Large intestine (tissue), 3 donors: Measurements from ENCODE around the gene GUK1. TPM values are rescaled to one million over a fixed set of nuclear protein-coding genes. Genes with fewer than 3 reads are reported as not detected.

ENCODE experiments used
- DNase-seq, 2 donors: peaks; one replicate each; pipeline versions ENCODE4 v3.0.0 to v3.0.0-alpha.2; 2013
- H3K27ac ChIP-seq: one replicate; pipeline ENCODE4 v1.5.1; 2013; ENCODE audit warnings: low read length
- H3K27me3 ChIP-seq: 2 replicates; pipeline ENCODE4 v1.6.1; 2013; ENCODE audit warnings: low read length; ENCODE audit not compliant: control insufficient read depth, insufficient read depth
- H3K36me3 ChIP-seq: 2 replicates; pipeline ENCODE4 v1.6.1; 2013; ENCODE audit warnings: low read length; ENCODE audit not compliant: control insufficient read depth, insufficient read depth
- H3K4me1 ChIP-seq: one replicate; pipeline ENCODE4 v1.6.1; 2013; ENCODE audit warnings: low read length; ENCODE audit not compliant: control insufficient read depth, insufficient read depth
- H3K4me3 ChIP-seq: one replicate; pipeline ENCODE4 v1.5.1; 2013; ENCODE audit warnings: low read length
- H3K9me3 ChIP-seq: one replicate; pipeline ENCODE4 v1.6.1; 2013; ENCODE audit warnings: mild to moderate bottlenecking, low read depth, low read length, moderate library complexity; ENCODE audit not compliant: control insufficient read depth
- WGBS: methylation state at CpG from one replicate; pipeline ENCODE4 v1.1.5; 2013; ENCODE audit warnings: low lambda C conversion rate; ENCODE audit not compliant: insufficient coverage; 5-methylcytosine and 5-hydroxymethylcytosine counted together
- polyA plus RNA-seq: library from polyadenylated mRNA; unstranded; fragments of 120-200 nt; gene quantifications from one replicate; pipeline ENCODE4 v1.2.1, GENCODE V29; 2013

Gene GUK1
- polyA plus RNA-seq, 1 donor: 397 TPM

- Histone ChIP-seq H3K36me3 (peaks cover 33% of the 10 kb centered on the region), H3K9me3 (no peaks in the 10 kb centered on the region), H3K27ac (peak overlapping the region; percentile 77), H3K27me3 (no peaks in the 10 kb centered on the region), H3K4me3 (no peak overlapping the region), H3K4me1 (peaks cover 45% of the 10 kb centered on the region)
- WGBS: 100% methylated on average over 1 of the region's 7 CpGs
- no peak for DNase-seq
These were observed 10.0 kb downstream of the GUK1 start for GRCh38 chr1:228150120-228150460.

- peak overlapping the region; percentile 77 for H3K27ac ChIP-seq
- no peak overlapping the region for H3K4me3 ChIP-seq
- H3K4me1 ChIP-seq: peaks cover 40% of the 10 kb centered on the region
- no CpG with 5 or more reads among the region's 17 CpGs for WGBS
- H3K36me3 ChIP-seq: peaks cover 30% of the 10 kb centered on the region
- peak; percentile 61 to 81 for DNase-seq
- no peaks in the 10 kb centered on the region for H3K9me3 ChIP-seq
- no peaks in the 10 kb centered on the region for H3K27me3 ChIP-seq
These were observed 10.5 kb downstream of the GUK1 start for GRCh38 chr1:228150461-228151179.

- WGBS: no CpG with 5 or more reads among the region's 12 CpGs
- Histone ChIP-seq H3K4me1 (peaks cover 37% of the 10 kb centered on the region), H3K9me3 (no peaks in the 10 kb centered on the region), H3K27me3 (peaks cover under 1% of the 10 kb centered on the region), H3K36me3 (peaks cover 23% of the 10 kb centered on the region), H3K4me3 (no peak overlapping the region), H3K27ac (peak overlapping the region; percentile 77)
- DNase-seq: no peak
These were observed 11.3 kb downstream of the GUK1 start for GRCh38 chr1:228151180-228151925.

- no CpG with 5 or more reads among the region's 19 CpGs for WGBS
- H3K4me1 ChIP-seq: peaks cover 37% of the 10 kb centered on the region
- no peak overlapping the region for H3K27ac ChIP-seq
- H3K9me3 ChIP-seq: no peaks in the 10 kb centered on the region
- peaks cover 19% of the 10 kb centered on the region for H3K36me3 ChIP-seq
- DNase-seq: no peak
- peaks cover 10% of the 10 kb centered on the region for H3K27me3 ChIP-seq
- no peak overlapping the region for H3K4me3 ChIP-seq
These were observed 12.2 kb downstream of the GUK1 start for GRCh38 chr1:228152097-228152917.

GRCh38 chr1:228152918-228153258 is 12.8 kb downstream of the GUK1 start:
- peaks cover 37% of the 10 kb centered on the region for H3K4me1 ChIP-seq
- H3K4me3 ChIP-seq: no peak overlapping the region
- H3K36me3 ChIP-seq: peaks cover 13% of the 10 kb centered on the region
- no peak overlapping the region for H3K27ac ChIP-seq
- DNase-seq: no peak
- H3K9me3 ChIP-seq: peaks cover 3% of the 10 kb centered on the region
- WGBS: no CpG with 5 or more reads among the region's 3 CpGs
- peaks cover 15% of the 10 kb centered on the region for H3K27me3 ChIP-seq

- peaks cover 25% of the 10 kb centered on the region for H3K27me3 ChIP-seq
- peaks cover under 1% of the 10 kb centered on the region for H3K36me3 ChIP-seq
- H3K27ac ChIP-seq: no peak overlapping the region
- no peak for DNase-seq
- H3K4me3 ChIP-seq: no peak overlapping the region
- peaks cover 5% of the 10 kb centered on the region for H3K9me3 ChIP-seq
- H3K4me1 ChIP-seq: peaks cover 34% of the 10 kb centered on the region
- WGBS: no CpG with 5 or more reads among the region's 11 CpGs
These were observed 14.1 kb downstream of the GUK1 start for GRCh38 chr1:228154021-228154669.

GRCh38 chr1:228154670-228155571 is 14.8 kb downstream of the GUK1 start:
- H3K4me1 ChIP-seq: peaks cover 26% of the 10 kb centered on the region
- no CpG with 5 or more reads among the region's 20 CpGs for WGBS
- peaks cover 33% of the 10 kb centered on the region for H3K27me3 ChIP-seq
- H3K27ac ChIP-seq: no peak overlapping the region
- H3K36me3 ChIP-seq: no peaks in the 10 kb centered on the region
- H3K9me3 ChIP-seq: peaks cover 5% of the 10 kb centered on the region
- no peak for DNase-seq
- H3K4me3 ChIP-seq: no peak overlapping the region

GRCh38 chr1:228155596-228156514 is 15.8 kb downstream of the GUK1 start:
- H3K4me1 ChIP-seq: peaks cover 20% of the 10 kb centered on the region
- no peak overlapping the region for H3K4me3 ChIP-seq
- no peak overlapping the region for H3K27ac ChIP-seq
- peaks cover 5% of the 10 kb centered on the region for H3K9me3 ChIP-seq
- DNase-seq: no peak
- no CpG with 5 or more reads among the region's 16 CpGs for WGBS
- no peaks in the 10 kb centered on the region for H3K36me3 ChIP-seq
- H3K27me3 ChIP-seq: peaks cover 42% of the 10 kb centered on the region

GRCh38 chr1:228156515-228156881 is 16.4 kb downstream of the GUK1 start:
- DNase-seq: no peak

More at GRCh38 chr1:228156515-228156881, 16.4 kb downstream of the GUK1 start:
- no peaks in the 10 kb centered on the region for H3K36me3 ChIP-seq
- no peak overlapping the region for H3K4me3 ChIP-seq
- H3K4me1 ChIP-seq: peaks cover 20% of the 10 kb centered on the region
- no CpG with 5 or more reads among the region's 9 CpGs for WGBS
- no peak overlapping the region for H3K27ac ChIP-seq
- H3K27me3 ChIP-seq: peaks cover 46% of the 10 kb centered on the region
- H3K9me3 ChIP-seq: peaks cover 5% of the 10 kb centered on the region
